Lung (tissue), 12 donors: ENCODE results near the gene FLYWCH1. TPM values are rescaled to one million over a fixed set of nuclear protein-coding genes. Genes with fewer than 3 reads are reported as not detected.

Source experiments
- ATAC-seq: fragments of 200-7000 bp; cut with Tn5 transposase; one replicate; pipeline ENCODE4 v1.9.1; 2020; ENCODE audit warnings: moderate number of reproducible peaks; ENCODE audit not compliant: insufficient read depth, low FRiP score
- DNase-seq, 3 donors: peaks; one replicate each; pipeline ENCODE4 v3.0.0-alpha.2; 2013 to 2017
- H3K27ac ChIP-seq, 2 donors: one replicate each; pipeline ENCODE4 v1.5.1; 2013; ENCODE audit warnings: mild to moderate bottlenecking in 2 of 2, moderate library complexity in 2 of 2, control low read depth in 1 of 2, inconsistent platforms in 1 of 2, low read depth in 1 of 2, low read length in 1 of 2
- H3K27me3 ChIP-seq, 3 donors: one replicate each; pipeline ENCODE4 v1.5.1; 2013; ENCODE audit warnings: low read length in 2 of 3; ENCODE audit not compliant: control insufficient read depth in 3 of 3, insufficient read depth in 3 of 3
- H3K36me3 ChIP-seq, 4 donors: one replicate each; pipeline ENCODE4 v1.5.1; 2013; ENCODE audit warnings: low read length in 4 of 4, mild to moderate bottlenecking in 1 of 4, moderate library complexity in 1 of 4; ENCODE audit not compliant: control insufficient read depth in 4 of 4, insufficient read depth in 4 of 4
- H3K4me1 ChIP-seq, 5 donors: one replicate each; pipeline ENCODE4 v1.5.1; 2013; ENCODE audit warnings: low read length in 5 of 5, mild to moderate bottlenecking in 2 of 5, moderate library complexity in 1 of 5; ENCODE audit not compliant: control insufficient read depth in 5 of 5, insufficient read depth in 5 of 5
- H3K4me3 ChIP-seq: one replicate; pipeline ENCODE4 v1.5.1; 2013; ENCODE audit warnings: mild to moderate bottlenecking, control low read depth, moderate library complexity
- H3K9ac ChIP-seq, 2 donors: one replicate each; pipeline ENCODE4 v1.5.1; 2013; ENCODE audit warnings: low read length in 2 of 2, control low read depth in 1 of 2; ENCODE audit not compliant: insufficient read depth in 1 of 2
- H3K9me3 ChIP-seq, 4 donors: one replicate each; pipeline ENCODE4 v1.5.1; 2013; ENCODE audit warnings: low read length in 3 of 4, mild to moderate bottlenecking in 1 of 4, moderate library complexity in 1 of 4; ENCODE audit not compliant: control insufficient read depth in 4 of 4, insufficient read depth in 3 of 4
- CTCF ChIP-seq: IDR thresholded peaks from 2 replicates; pipeline ENCODE4 v1.5.1; 2012; ENCODE audit warnings: mild to moderate bottlenecking; ENCODE audit errors: control extremely low read depth, extremely low read depth
- WGBS, 2 donors: extraction: QIAGEN DNeasy Blood & Tissue Kit; methylation state at CpG; one replicate each; pipeline ENCODE4 v1.1.7; 2013; 5-methylcytosine and 5-hydroxymethylcytosine counted together
- polyA plus RNA-seq, 2 donors: library from polyadenylated mRNA; stranded (reverse); fragments of 200-250 nt; gene quantifications; one replicate each; pipeline ENCODE4 v1.2.1, GENCODE V29; 2013
- total RNA-seq, 2 donors: library from RNA; depleted of rRNA in 1 of 2; stranded (reverse); fragments of >200 nt in 1 of 2; gene quantifications; one replicate each; pipeline ENCODE4 v1.2.1, GENCODE V29; 2014 to 2021
- donor health status: control.
- donor health status: control.
- donor health status: Bipolar disorder and iron deficiency.
- donor health status: healthy.
- donor health status: DM: yes; HTN: yes; CAD: no.

The FLYWCH1 gene
- total and polyA plus RNA-seq, 4 donors: 13.3 to 34.3 (median 21.4) TPM

GRCh38 chr16:2884041-2884451 is 27.7 kb upstream of the FLYWCH1 start:
- DNase-seq (peak in 2 of 3 donors; percentile 6 to 12), ATAC-seq (no peak)
- no peak for TF ChIP-seq CTCF
- WGBS, 2 donors: 60 to 73% methylated on average over 18 of the region's 18 CpGs
- H3K4me1 ChIP-seq: peaks cover 0 to 6% (median 5%) of the 10 kb centered on the region in 5 donors
- H3K9ac ChIP-seq: peak overlapping the region in 1 of 2 donors; percentile 53
- H3K36me3 ChIP-seq: no peaks in the 10 kb centered on the region
- H3K27me3 ChIP-seq: no peaks in the 10 kb centered on the region
- peak overlapping the region in 1 of 2 donors; percentile 89 for H3K27ac ChIP-seq
- peak overlapping the region; percentile 57 for H3K4me3 ChIP-seq
- H3K9me3 ChIP-seq: no peaks in the 10 kb centered on the region

GRCh38 chr16:2894231-2894630 is 17.5 kb upstream of the FLYWCH1 start:
- 91 to 94% methylated on average over 31 of the region's 31 CpGs for WGBS, 2 donors
- DNase-seq (no peak), ATAC-seq (no peak)
- Histone ChIP-seq H3K4me1 (peaks cover 0 to 6% (median 0%) of the 10 kb centered on the region in 5 donors), H3K9me3 (no peaks in the 10 kb centered on the region), H3K36me3 (peaks cover 0 to 28% (median 3%) of the 10 kb centered on the region in 4 donors), H3K27me3 (no peaks in the 10 kb centered on the region), H3K4me3 (no peak overlapping the region), H3K9ac (no peak overlapping the region), H3K27ac (no peak overlapping the region)
- no peak for TF ChIP-seq CTCF

- ATAC-seq (no peak), DNase-seq (no peak)
- H3K9me3 ChIP-seq: no peaks in the 10 kb centered on the region
- no peak overlapping the region for H3K27ac ChIP-seq
- TF ChIP-seq CTCF: no peak
- H3K4me1 ChIP-seq: peaks cover 0 to 3% (median 0%) of the 10 kb centered on the region in 5 donors
- H3K36me3 ChIP-seq: peaks cover 0 to 32% (median 3%) of the 10 kb centered on the region in 4 donors
- WGBS, 2 donors: 81 to 83% methylated on average over 4 of the region's 4 CpGs
- peak overlapping the region in 1 of 2 donors; percentile 16 for H3K9ac ChIP-seq
- H3K4me3 ChIP-seq: no peak overlapping the region
- H3K27me3 ChIP-seq: no peaks in the 10 kb centered on the region
Measured at GRCh38 chr16:2895813-2896212, 15.9 kb upstream of the FLYWCH1 start.

GRCh38 chr16:2896480-2897010 is 15.2 kb upstream of the FLYWCH1 start:
- 96 to 97% methylated on average over 15 to 19 of the region's 19 CpGs for WGBS, 2 donors
- no peak overlapping the region for H3K4me3 ChIP-seq
- no peak overlapping the region for H3K27ac ChIP-seq
- DNase-seq: no peak
- no peaks in the 10 kb centered on the region for H3K4me1 ChIP-seq
- H3K27me3 ChIP-seq: no peaks in the 10 kb centered on the region
- no peak for ATAC-seq
- H3K36me3 ChIP-seq: peaks cover 0 to 32% (median 3%) of the 10 kb centered on the region in 4 donors
- no peaks in the 10 kb centered on the region for H3K9me3 ChIP-seq
- no peak for TF ChIP-seq CTCF
- no peak overlapping the region for H3K9ac ChIP-seq
